ENCODE data around the gene PIK3C2G. TPM values are rescaled to one million over a fixed set of nuclear protein-coding genes. Genes with fewer than 3 reads are reported as not detected.

PIK3C2G gene
- total RNA-seq, 2 donors from 2014 or later, result not detected

DNA sequence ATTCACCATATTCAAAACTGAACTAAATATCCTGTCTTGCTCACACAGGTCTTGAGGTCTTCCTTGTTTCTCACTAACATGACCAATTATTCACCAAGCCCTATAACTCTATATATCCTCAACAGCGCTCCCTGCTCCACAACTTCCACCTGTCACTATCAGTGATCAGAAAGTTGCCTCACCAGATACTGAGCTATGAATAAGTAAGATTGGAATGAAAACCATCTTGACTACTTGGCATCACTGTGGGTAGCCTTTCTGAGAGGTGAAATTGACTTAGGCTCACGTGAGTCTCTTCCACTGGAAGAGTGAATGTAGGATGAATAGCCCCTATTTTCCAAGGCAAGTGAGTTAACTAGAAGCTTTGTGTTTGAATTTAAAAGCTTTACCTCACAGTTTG, 167.1 kb downstream of the PIK3C2G start:
- Mint-ChIP-seq H3K27ac (no peak overlapping the region), H3K36me3 (ENCODE audit: low read depth) (no peaks in the 10 kb centered on the region), H3K9me3 (no peaks in the 10 kb centered on the region), H3K27me3 (ENCODE audit: insufficient read depth) (peaks cover 4% of the 10 kb centered on the region), H3K4me1 (peaks cover 12% of the 10 kb centered on the region), H3K4me3 (no peak overlapping the region)
- Histone ChIP-seq H3K27me3 (ENCODE audit: control insufficient read depth, insufficient read depth, low read length, poor library complexity, severe bottlenecking) (no peaks in the 10 kb centered on the region), H3K27ac (ENCODE audit: low read depth, low read length) (no peak overlapping the region), H3K9me3 (ENCODE audit: control insufficient read depth, low read length) (no peaks in the 10 kb centered on the region), H3K4me3 (ENCODE audit: low read length) (no peak overlapping the region), H3K36me3 (ENCODE audit: control insufficient read depth, insufficient read depth, low read length) (no peaks in the 10 kb centered on the region), H3K9ac (ENCODE audit: extremely low read depth, low read length, poor library complexity, severe bottlenecking) (no peak overlapping the region), H3K4me1 (ENCODE audit: control insufficient read depth, insufficient read depth, low read length) (no peaks in the 10 kb centered on the region)
- no peak for DNase-seq
- WGBS, 2 experiments (ENCODE audit: insufficient coverage in 1 of 2, insufficient read length in 1 of 2), result 82 to 90% methylated on average over 1 to 2 of the region's 2 CpGs
- TF ChIP-seq, protein P1, sequence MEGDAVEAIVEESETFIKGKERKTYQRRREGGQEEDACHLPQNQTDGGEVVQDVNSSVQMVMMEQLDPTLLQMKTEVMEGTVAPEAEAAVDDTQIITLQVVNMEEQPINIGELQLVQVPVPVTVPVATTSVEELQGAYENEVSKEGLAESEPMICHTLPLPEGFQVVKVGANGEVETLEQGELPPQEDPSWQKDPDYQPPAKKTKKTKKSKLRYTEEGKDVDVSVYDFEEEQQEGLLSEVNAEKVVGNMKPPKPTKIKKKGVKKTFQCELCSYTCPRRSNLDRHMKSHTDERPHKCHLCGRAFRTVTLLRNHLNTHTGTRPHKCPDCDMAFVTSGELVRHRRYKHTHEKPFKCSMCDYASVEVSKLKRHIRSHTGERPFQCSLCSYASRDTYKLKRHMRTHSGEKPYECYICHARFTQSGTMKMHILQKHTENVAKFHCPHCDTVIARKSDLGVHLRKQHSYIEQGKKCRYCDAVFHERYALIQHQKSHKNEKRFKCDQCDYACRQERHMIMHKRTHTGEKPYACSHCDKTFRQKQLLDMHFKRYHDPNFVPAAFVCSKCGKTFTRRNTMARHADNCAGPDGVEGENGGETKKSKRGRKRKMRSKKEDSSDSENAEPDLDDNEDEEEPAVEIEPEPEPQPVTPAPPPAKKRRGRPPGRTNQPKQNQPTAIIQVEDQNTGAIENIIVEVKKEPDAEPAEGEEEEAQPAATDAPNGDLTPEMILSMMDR (conservative IDR thresholded peaks at IDR 0.05), result no peak

DNA sequence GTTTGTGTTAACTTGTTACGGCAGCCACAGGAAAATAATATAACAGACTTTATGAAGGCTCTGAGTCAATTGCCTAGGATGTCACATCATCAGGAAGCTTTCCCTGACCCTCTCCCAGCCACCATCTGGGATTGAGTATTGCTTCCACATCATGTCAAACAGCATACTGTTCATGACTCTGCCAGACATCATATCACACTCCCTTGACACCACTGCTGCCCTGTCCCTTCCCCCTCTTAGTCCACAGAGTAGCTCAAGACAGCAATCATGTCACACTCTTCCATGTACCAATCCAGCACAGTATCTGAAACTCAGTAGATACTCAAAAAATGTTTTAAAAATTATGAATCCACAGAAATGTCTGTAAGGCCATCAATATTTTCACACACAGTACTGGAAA, 168.0 kb downstream of the PIK3C2G start:
- Histone ChIP-seq H3K9ac (ENCODE audit: extremely low read depth, low read length, poor library complexity, severe bottlenecking) (no peak overlapping the region), H3K4me3 (ENCODE audit: low read length) (no peak overlapping the region), H3K9me3 (ENCODE audit: control insufficient read depth, low read length) (no peaks in the 10 kb centered on the region), H3K27ac (ENCODE audit: low read depth, low read length) (no peak overlapping the region), H3K4me1 (ENCODE audit: control insufficient read depth, insufficient read depth, low read length) (no peaks in the 10 kb centered on the region), H3K36me3 (ENCODE audit: control insufficient read depth, insufficient read depth, low read length) (no peaks in the 10 kb centered on the region), H3K27me3 (ENCODE audit: control insufficient read depth, insufficient read depth, low read length, poor library complexity, severe bottlenecking) (no peaks in the 10 kb centered on the region)
- Mint-ChIP-seq H3K27me3 (ENCODE audit: insufficient read depth) (peaks cover 4% of the 10 kb centered on the region), H3K9me3 (no peaks in the 10 kb centered on the region), H3K4me3 (no peak overlapping the region), H3K27ac (no peak overlapping the region), H3K4me1 (peaks cover 12% of the 10 kb centered on the region), H3K36me3 (ENCODE audit: low read depth) (no peaks in the 10 kb centered on the region)
- TF ChIP-seq, protein P1 (conservative IDR thresholded peaks at IDR 0.05), result no peak
- no peak for DNase-seq
- 100% methylated on average over 1 of the region's 1 CpG for WGBS, 2 experiments (ENCODE audit: insufficient coverage in 1 of 2, insufficient read length in 1 of 2)

DNA sequence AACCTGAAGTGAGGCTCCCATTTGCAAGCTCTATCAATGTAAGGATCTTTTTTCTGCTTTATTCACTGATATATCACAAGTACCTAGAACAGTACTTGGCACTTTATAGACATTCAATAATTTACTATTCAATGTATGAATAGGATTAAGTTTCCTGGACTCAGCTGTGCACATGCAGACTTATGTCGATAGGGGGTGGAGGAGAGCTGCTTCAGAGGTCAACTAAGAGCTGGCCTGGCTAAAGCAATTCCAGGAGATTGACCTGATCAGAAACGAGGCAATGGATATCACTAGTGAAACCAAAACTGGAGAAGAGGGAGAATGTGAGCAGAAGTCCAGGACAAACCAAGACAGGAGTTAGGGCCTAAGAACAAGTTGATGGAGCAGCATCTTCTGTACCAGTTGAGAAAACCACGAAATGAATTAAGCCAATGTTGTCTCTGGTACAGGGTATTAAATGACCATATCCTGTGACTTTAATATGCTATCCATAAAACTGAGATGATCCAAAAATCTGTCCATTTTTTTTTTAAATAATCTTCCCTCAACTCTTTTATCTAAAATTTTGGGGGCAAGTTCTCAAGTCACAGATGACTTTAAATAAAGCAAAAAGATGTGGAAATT, 169.2 kb downstream of the PIK3C2G start:
- H3K4me3 ChIP-seq (ENCODE audit: low read length), result no peak overlapping the region
- H3K27ac ChIP-seq (ENCODE audit: low read depth, low read length), result no peak overlapping the region
- no peaks in the 10 kb centered on the region for H3K36me3 ChIP-seq (ENCODE audit: control insufficient read depth, insufficient read depth, low read length)
- peak; percentile 88 for DNase-seq
- WGBS, 2 experiments (ENCODE audit: insufficient coverage in 1 of 2, insufficient read length in 1 of 2), result 34 to 38% methylated on average over 3 of the region's 3 CpGs
- Mint-ChIP-seq H3K4me3 (no peak overlapping the region), H3K27ac (no peak overlapping the region), H3K9me3 (no peaks in the 10 kb centered on the region), H3K4me1 (peaks cover 12% of the 10 kb centered on the region), H3K36me3 (ENCODE audit: low read depth) (no peaks in the 10 kb centered on the region), H3K27me3 (ENCODE audit: insufficient read depth) (peaks cover 4% of the 10 kb centered on the region)
- H3K4me1 ChIP-seq (ENCODE audit: control insufficient read depth, insufficient read depth, low read length), result no peaks in the 10 kb centered on the region
- TF ChIP-seq, protein P1 (conservative IDR thresholded peaks at IDR 0.05), result peak; percentile 100
- no peak overlapping the region for H3K9ac ChIP-seq (ENCODE audit: extremely low read depth, low read length, poor library complexity, severe bottlenecking)
- no peaks in the 10 kb centered on the region for H3K9me3 ChIP-seq (ENCODE audit: control insufficient read depth, low read length)
- no peaks in the 10 kb centered on the region for H3K27me3 ChIP-seq (ENCODE audit: control insufficient read depth, insufficient read depth, low read length, poor library complexity, severe bottlenecking)
